COLO668 (cell line): ENCODE results near the gene GSAP.
A peak's percentile ranks its signal among the peaks of the same experiment; 100 is the strongest.
"Not testable (repeated sequence)": the region's sequence is repeated elsewhere in the genome, so short reads cannot be mapped to it uniquely, and the experiment has no call there.

Experiments
- DNase-seq: peaks from one replicate; lab custom pipeline; 2025; ENCODE audit not compliant: unreplicated experiment; lab: John Stamatoyannopoulos, UW

Gene GSAP

GRCh38 chr7:77360969-77361368 is 55.2 kb downstream of the GSAP start:
- no peak for DNase-seq

- DNase-seq = no peak
Measured at GRCh38 chr7:77360104-77360503, 56.0 kb downstream of the GSAP start.

GRCh38 chr7:77359599-77359998 is 56.5 kb downstream of the GSAP start:
- no peak for DNase-seq

GRCh38 chr7:77354914-77355313 is 61.2 kb downstream of the GSAP start:
- DNase-seq = no peak

GRCh38 chr7:77354484-77354883 is 61.7 kb downstream of the GSAP start:
- no peak for DNase-seq

GRCh38 chr7:77353911-77354310 is 62.2 kb downstream of the GSAP start:
- no peak for DNase-seq

GRCh38 chr7:77353407-77353721 is 62.8 kb downstream of the GSAP start:
- DNase-seq = no peak

GRCh38 chr7:77352665-77353406 is 63.3 kb downstream of the GSAP start:
- no peak for DNase-seq

GRCh38 chr7:77351539-77352004 is 64.6 kb downstream of the GSAP start:
- DNase-seq = no peak

GRCh38 chr7:77349141-77349540 is 67.0 kb downstream of the GSAP start:
- DNase-seq = no peak

- no peak for DNase-seq
Measured at GRCh38 chr7:77348371-77348813, 67.8 kb downstream of the GSAP start.

- no peak for DNase-seq
Measured at GRCh38 chr7:77346441-77346840, 69.7 kb downstream of the GSAP start.

- not testable (repeated sequence) for DNase-seq
Measured at GRCh38 chr7:77345426-77345825, 70.7 kb downstream of the GSAP start.

GRCh38 chr7:77339726-77340125 is 76.4 kb downstream of the GSAP start:
- no peak for DNase-seq

GRCh38 chr7:77338883-77339629 is 77.1 kb downstream of the GSAP start:
- no peak for DNase-seq

GRCh38 chr7:77338260-77338659 is 77.9 kb downstream of the GSAP start:
- no peak for DNase-seq

GRCh38 chr7:77337456-77337990 is 78.6 kb downstream of the GSAP start:
- DNase-seq = no peak

GRCh38 chr7:77335581-77335980 is 80.6 kb downstream of the GSAP start:
- DNase-seq = no peak

GRCh38 chr7:77334039-77334438 is 82.1 kb downstream of the GSAP start:
- not testable (repeated sequence) for DNase-seq

GRCh38 chr7:77331938-77332695 is 84.0 kb downstream of the GSAP start:
- DNase-seq = peak; percentile 39

- DNase-seq = no peak
Measured at GRCh38 chr7:77330169-77330882, 85.8 kb downstream of the GSAP start.
